Mucosa of rectum (tissue), 2 donors: Measurements from ENCODE around the gene PHC2.

ENCODE experiments used
- H3K27ac ChIP-seq, 2 donors: one replicate each; pipeline ENCODE4 v1.7.0; 2013; ENCODE audit warnings: inconsistent platforms in 2 of 2, low read depth in 2 of 2, low read length in 2 of 2
- H3K27me3 ChIP-seq, 2 donors: one replicate each; pipeline ENCODE4 v1.7.0; 2013; ENCODE audit warnings: low read length in 2 of 2; ENCODE audit not compliant: control insufficient read depth in 2 of 2, insufficient read depth in 2 of 2
- H3K36me3 ChIP-seq, 2 donors: one replicate each; pipeline ENCODE4 v1.7.0; 2013; ENCODE audit warnings: low read length in 2 of 2; ENCODE audit not compliant: control insufficient read depth in 2 of 2, insufficient read depth in 2 of 2
- H3K4me1 ChIP-seq, 2 donors: one replicate each; pipeline ENCODE4 v1.7.0; 2013; ENCODE audit warnings: low read length in 2 of 2, mild to moderate bottlenecking in 1 of 2; ENCODE audit not compliant: control insufficient read depth in 2 of 2, insufficient read depth in 2 of 2
- H3K4me3 ChIP-seq, 2 donors: one replicate each; pipeline ENCODE4 v1.7.0; 2013; ENCODE audit warnings: low read length in 2 of 2
- H3K9ac ChIP-seq, 2 donors: one replicate each; pipeline ENCODE4 v1.7.0; 2013; ENCODE audit warnings: low read length in 2 of 2, low read depth in 1 of 2, mild to moderate bottlenecking in 1 of 2
- H3K9me3 ChIP-seq, 2 donors: one replicate each; pipeline ENCODE4 v1.7.0; 2013; ENCODE audit warnings: low read length in 2 of 2; ENCODE audit not compliant: control insufficient read depth in 2 of 2
- donor health status: healthy.
- donor health status: Normal muscosa, but diverticular disease.

PHC2 gene

DNA sequence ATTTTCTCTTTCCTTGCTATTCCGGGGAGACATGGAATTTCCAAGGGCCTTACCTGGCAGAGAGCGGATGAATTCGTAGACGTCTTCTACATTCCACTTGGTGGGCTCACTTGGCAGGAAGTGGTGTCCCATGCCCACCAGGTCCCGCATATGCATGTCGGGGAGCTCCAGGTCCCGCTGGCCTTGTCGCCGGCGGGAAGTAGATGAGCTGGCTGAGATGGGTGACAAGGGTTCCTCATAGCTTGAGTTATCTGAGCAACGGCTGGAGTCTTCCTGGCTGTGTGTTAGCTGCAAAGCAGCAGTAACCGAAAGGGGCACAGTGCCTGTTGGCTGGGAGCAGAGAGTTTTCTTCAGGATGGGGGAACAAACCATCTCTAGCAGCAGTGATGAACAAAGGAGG is 102.1 kb downstream of the PHC2 start:
- no peak overlapping the region for H3K9ac ChIP-seq
- H3K36me3 ChIP-seq, result peaks cover 90 to 95% of the 10 kb centered on the region in 2 donors
- H3K9me3 ChIP-seq, result no peaks in the 10 kb centered on the region
- no peaks in the 10 kb centered on the region for H3K4me1 ChIP-seq
- H3K4me3 ChIP-seq, result no peak overlapping the region
- H3K27ac ChIP-seq, result no peak overlapping the region
- no peaks in the 10 kb centered on the region for H3K27me3 ChIP-seq

DNA sequence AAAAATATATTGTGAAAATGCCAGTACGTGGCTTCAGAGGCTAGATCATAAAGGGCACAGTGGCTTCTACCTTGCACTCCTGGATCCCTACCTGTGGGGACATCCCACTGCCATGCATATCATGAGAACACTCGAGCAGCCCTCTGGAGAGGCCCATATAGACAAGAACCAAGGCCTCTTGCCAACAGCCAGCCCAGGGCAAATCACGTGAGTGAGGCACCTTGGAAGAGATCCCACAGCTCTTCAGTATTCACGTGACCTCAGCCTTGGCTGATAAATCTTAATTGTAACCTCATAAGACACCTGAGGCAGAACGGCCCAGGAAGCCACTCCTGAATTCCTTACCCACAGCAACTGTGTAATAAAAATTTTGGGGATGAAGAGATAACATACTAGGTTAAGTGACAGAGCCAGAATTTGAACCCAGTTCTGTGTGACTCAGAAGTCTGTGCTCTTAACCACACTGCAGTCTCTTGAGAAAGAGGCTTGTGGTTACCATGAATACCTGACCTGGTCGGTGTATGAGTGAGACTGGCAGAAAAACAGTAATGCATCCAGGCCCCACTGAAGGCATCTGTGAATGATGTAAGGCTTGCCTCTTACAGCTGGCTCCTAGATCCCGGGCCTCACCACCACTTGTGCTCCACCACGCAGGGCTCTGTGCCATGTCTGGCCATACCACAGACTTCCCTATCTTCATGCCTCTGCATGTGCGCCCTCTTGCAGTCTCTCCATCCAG is 103.1 kb downstream of the PHC2 start:
- H3K4me3 ChIP-seq, result no peak overlapping the region
- no peaks in the 10 kb centered on the region for H3K4me1 ChIP-seq
- no peaks in the 10 kb centered on the region for H3K9me3 ChIP-seq
- no peak overlapping the region for H3K27ac ChIP-seq
- no peaks in the 10 kb centered on the region for H3K27me3 ChIP-seq
- no peak overlapping the region for H3K9ac ChIP-seq
- peaks cover 93 to 98% of the 10 kb centered on the region in 2 donors for H3K36me3 ChIP-seq

DNA sequence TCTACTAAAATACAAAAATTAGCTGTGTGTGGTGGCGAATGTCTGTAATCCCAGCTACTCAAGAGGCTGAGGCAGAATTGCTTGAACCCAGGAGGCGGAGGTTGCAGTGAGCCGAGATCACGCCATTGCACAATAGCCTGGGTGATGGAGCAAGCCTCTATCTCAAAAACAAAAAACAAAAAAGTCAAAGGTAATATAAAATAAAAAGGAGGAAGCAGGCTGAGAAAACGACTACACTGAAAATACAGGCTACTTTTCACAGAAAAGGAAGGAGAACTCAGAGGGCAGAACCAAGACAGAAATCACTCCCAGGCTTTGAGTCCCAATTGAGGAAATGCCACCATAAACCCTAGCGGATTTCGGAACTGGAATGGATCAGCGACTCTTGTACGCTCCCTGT is 104.1 kb downstream of the PHC2 start:
- H3K27me3 ChIP-seq, result no peaks in the 10 kb centered on the region
- peaks cover 84 to 89% of the 10 kb centered on the region in 2 donors for H3K36me3 ChIP-seq
- no peak overlapping the region for H3K4me3 ChIP-seq
- no peak overlapping the region for H3K9ac ChIP-seq
- no peak overlapping the region for H3K27ac ChIP-seq
- H3K9me3 ChIP-seq, result no peaks in the 10 kb centered on the region
- no peaks in the 10 kb centered on the region for H3K4me1 ChIP-seq

DNA sequence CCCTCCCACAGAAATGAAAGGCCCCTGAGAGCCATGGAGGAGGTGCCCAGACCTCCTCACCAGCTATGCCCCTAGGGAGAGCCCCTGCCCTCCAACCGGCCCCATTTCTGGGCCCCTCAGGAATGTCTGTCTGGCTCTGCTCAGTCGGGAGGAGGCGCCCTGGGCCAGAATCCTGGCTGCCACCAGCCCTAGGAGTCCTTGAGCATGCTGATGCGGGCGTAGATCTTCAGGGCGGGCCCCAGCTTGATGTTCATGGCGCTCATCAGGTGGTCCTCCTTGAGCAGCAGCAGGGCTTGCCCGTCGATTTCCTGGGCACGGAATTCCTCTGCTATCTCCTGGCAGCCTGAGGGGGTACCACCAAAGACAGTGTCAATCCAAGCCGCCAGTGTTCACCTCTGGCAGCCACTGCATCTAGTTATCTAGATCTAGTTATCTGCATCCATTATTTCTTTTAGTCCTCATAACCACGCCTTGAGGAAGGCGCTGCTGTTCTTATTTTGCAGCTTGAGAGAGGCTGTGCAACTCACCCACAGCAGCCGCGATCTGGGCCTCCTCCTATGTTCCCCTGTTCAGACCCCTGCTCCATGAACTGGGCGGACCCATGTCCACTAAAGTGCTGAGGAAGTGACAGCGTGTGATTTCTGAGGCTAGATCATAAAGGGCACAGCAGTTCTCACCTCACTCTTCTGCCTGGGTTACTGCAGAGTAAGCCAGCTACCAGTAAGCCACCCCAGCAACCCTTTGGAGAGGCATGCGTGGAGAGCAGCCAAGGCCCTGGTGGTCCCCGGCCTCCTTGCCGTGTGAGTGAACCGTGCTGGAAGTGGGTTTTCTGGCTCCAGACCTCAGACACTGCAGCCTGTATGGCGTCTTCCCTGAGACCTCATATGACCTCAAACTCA is 106.0 kb downstream of the PHC2 start:
- Histone ChIP-seq H3K9ac (no peak overlapping the region), H3K9me3 (no peaks in the 10 kb centered on the region), H3K27me3 (no peaks in the 10 kb centered on the region), H3K36me3 (peaks cover 67 to 70% of the 10 kb centered on the region in 2 donors), H3K4me1 (no peaks in the 10 kb centered on the region), H3K4me3 (no peak overlapping the region), H3K27ac (no peak overlapping the region)

DNA sequence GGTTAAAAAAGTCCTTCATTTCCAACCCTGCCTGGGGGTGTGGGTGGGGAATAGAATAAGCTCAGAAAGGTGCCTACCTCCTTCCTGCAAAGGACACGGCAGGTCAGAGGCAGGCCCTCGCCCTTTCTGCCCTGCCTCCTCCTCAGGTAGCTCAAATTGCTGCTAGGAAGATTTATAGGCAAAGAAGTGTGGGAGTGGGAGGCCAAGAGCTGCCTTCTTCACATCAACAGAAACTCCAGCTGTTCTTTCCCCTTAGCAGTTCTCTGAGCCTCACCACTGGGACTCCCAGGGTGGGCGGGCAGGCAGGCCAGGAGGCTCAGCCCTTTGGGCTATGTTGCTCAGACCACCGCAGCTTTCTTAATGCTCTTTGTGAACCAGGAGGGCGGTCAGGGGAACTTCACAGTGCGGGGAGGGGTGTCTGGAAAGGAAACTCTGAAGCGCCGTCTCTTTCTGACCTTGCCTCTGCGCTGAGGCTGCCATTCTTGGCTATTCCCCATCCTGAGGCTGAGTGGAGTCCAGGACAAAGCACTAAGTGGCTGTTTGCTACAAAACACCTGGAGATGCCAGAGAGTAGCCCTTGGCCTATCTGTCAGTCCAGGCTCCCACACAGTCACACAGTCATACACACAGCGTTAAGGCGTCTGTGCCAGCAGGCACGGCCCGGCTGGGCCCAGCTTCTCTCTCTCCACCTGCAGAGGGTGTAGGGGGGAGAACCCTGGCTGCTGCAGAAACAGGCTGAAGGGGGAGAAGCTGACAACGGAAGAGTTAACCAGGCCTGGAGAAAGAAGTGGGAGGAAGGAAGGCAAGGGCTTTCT is 107.0 kb downstream of the PHC2 start:
- Histone ChIP-seq H3K27ac (no peak overlapping the region), H3K9me3 (no peaks in the 10 kb centered on the region), H3K4me3 (no peak overlapping the region), H3K4me1 (no peaks in the 10 kb centered on the region), H3K27me3 (no peaks in the 10 kb centered on the region), H3K36me3 (peaks cover 57 to 60% of the 10 kb centered on the region in 2 donors), H3K9ac (no peak overlapping the region)

DNA sequence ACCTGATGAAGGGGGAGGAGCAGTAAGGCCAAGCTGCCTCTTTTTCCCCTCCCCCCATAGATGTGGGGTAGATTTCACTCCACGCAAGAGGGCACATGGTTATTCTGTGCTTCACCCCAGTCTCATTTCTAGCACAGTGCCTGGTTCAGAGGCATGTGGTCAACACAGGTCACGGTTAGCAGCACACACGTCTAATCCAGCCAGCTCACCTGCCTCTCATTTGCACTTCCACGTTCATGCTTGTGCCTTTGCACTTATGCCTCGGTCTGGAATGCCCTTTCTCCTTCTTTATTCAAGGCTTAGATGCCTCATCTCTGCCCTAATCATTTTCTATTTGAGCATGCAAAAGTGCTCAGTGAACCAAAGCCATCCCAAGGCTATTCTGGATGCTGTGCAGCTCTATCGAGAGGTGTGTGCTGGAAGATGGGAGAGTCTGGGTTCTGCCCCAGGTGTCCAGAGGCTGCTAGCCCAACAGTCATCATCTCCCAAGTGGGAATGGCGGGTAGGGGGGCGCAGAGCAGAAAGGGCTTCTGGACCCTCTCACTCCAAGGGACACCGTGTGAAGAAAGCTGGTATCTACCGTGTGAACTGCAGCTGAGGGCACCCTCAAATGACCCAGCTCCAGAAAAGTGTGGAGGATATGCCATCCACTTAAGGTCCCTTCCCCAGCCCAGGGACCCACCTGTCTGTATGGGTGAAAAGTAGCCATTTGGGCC is 107.9 kb downstream of the PHC2 start:
- Histone ChIP-seq H3K4me3 (no peak overlapping the region), H3K9ac (no peak overlapping the region), H3K27ac (no peak overlapping the region), H3K9me3 (no peaks in the 10 kb centered on the region), H3K36me3 (peaks cover 49 to 51% of the 10 kb centered on the region in 2 donors), H3K4me1 (no peaks in the 10 kb centered on the region), H3K27me3 (no peaks in the 10 kb centered on the region)

DNA sequence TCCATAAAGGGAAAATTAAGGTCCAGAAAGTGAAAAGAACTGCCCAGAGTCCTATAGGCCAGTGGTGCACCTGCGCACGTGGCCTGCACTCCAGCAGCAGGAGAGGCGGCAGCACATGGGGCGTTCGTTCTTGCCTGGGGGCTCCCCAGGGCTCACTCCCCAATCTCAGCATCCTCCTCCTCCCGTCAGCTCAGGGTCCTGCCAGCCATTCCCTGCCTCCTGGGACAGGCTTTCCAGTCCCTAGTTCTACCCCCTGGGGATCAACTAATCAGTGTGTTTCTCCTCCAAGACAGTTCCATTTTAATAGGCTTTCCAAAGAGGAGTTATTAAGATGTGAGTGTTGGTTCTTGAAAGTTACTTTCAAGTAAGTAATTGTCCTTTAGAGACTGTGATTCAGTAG is 108.8 kb downstream of the PHC2 start:
- Histone ChIP-seq H3K9ac (no peak overlapping the region), H3K27me3 (no peaks in the 10 kb centered on the region), H3K36me3 (peaks cover 41 to 42% of the 10 kb centered on the region in 2 donors)

DNA sequence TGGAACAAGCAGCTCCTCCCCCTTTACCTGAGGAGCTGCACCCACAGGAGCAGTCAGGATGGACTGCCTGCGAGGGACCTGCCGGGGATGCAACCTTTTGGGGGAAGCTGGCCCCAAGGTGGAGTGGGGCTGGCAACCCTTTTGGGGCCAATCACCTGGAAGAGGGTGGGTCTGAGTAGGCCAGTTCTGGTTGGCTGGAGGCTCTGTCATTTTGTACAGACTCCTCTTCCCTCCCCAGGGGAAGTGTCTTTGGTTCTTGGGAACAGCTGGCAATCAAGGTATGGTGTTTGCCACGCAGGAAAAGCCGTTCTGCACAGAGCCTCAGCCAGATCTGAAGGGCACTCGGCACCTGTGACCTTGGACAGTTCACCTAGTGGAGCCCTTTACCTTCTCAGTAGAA is 109.7 kb downstream of the PHC2 start:
- Histone ChIP-seq H3K36me3 (peaks cover 34 to 35% of the 10 kb centered on the region in 2 donors), H3K4me1 (no peaks in the 10 kb centered on the region), H3K27me3 (no peaks in the 10 kb centered on the region), H3K9ac (no peak overlapping the region), H3K4me3 (no peak overlapping the region), H3K9me3 (no peaks in the 10 kb centered on the region), H3K27ac (no peak overlapping the region)

More for the DNA sequence above, 108.8 kb downstream of the PHC2 start:
- H3K27ac ChIP-seq, result no peak overlapping the region
- no peak overlapping the region for H3K4me3 ChIP-seq
- H3K4me1 ChIP-seq, result no peaks in the 10 kb centered on the region
- H3K9me3 ChIP-seq, result no peaks in the 10 kb centered on the region

DNA sequence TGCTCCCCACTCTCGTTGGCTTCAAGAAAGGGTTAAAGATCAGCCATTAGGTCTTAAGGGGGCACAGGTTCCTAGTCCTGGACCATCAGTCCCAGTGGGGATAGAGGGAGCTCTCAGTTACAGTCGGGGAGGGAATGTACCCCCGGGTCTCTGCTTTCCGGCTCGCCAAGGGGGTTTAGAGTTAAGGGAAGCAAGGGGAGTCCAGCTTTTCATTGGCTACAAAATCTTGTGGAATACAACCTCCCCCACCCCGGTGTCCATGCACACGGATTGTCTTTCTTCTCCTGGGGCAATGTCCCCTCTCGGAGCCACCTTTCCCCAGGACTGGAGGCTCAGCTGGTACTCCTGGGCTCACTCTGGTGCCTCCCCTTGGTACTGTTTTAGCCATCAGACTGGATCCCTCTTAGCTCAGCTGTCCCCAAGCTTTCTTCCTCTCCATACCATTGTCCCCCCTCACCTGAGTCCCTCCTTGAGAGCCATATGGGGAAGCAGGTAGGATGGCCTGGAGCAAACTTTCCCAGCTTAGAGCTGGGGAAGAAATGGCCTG is 110.2 kb downstream of the PHC2 start, which contains the start of gene A3GALT2:
A3GALT2 (minus strand) TSS at position 480 of the 547 bp plus-strand sequence; CDS start at position 480, 0 bp downstream.
- Histone ChIP-seq H3K27me3 (no peaks in the 10 kb centered on the region), H3K4me1 (no peaks in the 10 kb centered on the region), H3K9me3 (no peaks in the 10 kb centered on the region), H3K4me3 (no peak within 1 kb of the TSS), H3K9ac (no peak within 1 kb of the TSS), H3K27ac (no peak within 1 kb of the TSS), H3K36me3 (peaks cover 29 to 30% of the 10 kb centered on the region in 2 donors)
